ENCODE data around the gene POLRMT.
"Not testable (repeated sequence)": the region's sequence is repeated elsewhere in the genome, so short reads cannot be mapped to it uniquely, and the experiment has no call there.

POLRMT gene

DNA sequence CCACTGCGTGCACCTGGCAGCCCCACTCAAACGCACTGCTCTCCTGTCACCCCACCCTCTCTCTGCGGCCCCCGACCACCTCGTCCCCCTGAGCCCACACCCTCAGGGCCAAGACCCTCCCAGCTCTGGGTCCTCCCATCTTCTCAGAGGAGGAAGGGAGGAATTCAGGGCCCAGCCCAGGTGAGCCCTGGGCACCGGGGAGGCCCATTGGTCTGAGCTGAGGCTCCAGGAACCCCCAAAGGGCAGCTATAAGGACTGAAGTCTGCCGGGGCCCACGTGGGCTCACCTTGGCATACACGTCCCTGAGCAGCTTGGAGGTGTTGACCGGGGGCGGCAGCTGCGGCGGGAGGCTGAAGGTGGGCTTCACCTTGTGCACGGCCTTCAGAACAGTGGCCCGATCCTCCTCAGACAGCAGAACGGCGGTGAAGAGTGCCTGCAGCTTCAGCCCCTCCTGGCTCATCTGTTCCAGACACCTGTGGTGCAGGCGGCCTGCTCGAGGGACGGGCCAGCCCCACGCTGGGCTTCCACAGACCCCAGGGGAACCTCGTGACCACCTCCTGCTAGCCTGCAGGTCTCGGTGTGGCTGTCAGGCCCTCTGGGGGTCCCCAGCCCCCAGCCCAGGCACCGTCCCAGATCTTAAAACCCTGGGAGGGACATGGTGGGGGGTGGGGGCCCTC, 8.8 kb downstream of the POLRMT start:
- H3K4me3 Mint-ChIP-seq = no peak overlapping the region
- peaks cover 6% of the 10 kb centered on the region for H3K4me1 Mint-ChIP-seq
- H3K9me3 Mint-ChIP-seq = no peaks in the 10 kb centered on the region
- no peak overlapping the region for H3K27ac Mint-ChIP-seq (ENCODE audit: low read depth)
- ATAC-seq (replicated peaks; ENCODE audit: extremely low read depth, poor library complexity, severe bottlenecking) (no peak), DNase-seq (ENCODE audit: low spot score in 2 of 2) (no peak)
- no peaks in the 10 kb centered on the region for H3K27me3 Mint-ChIP-seq
- peaks cover 27% of the 10 kb centered on the region for H3K36me3 Mint-ChIP-seq (ENCODE audit: insufficient read depth)

GRCh38 chr19:623974-624373, 9.4 kb downstream of the POLRMT start:
- DNase-seq (ENCODE audit: low spot score in 2 of 2) = no peak

GRCh38 chr19:623175-623916, 10.0 kb downstream of the POLRMT start:
- Mint-ChIP-seq H3K36me3 (ENCODE audit: insufficient read depth) (peaks cover 23% of the 10 kb centered on the region), H3K4me3 (no peak overlapping the region), H3K9me3 (no peaks in the 10 kb centered on the region), H3K4me1 (no peaks in the 10 kb centered on the region), H3K27ac (ENCODE audit: low read depth) (no peak overlapping the region), H3K27me3 (no peaks in the 10 kb centered on the region)
- DNase-seq (ENCODE audit: low spot score in 2 of 2) = no peak
- ATAC-seq (replicated peaks; ENCODE audit: extremely low read depth, poor library complexity, severe bottlenecking) = no peak

More at GRCh38 chr19:623974-624373, 9.4 kb downstream of the POLRMT start:
- no peaks in the 10 kb centered on the region for H3K27me3 Mint-ChIP-seq
- no peak overlapping the region for H3K27ac Mint-ChIP-seq (ENCODE audit: low read depth)
- H3K4me3 Mint-ChIP-seq = no peak overlapping the region
- ATAC-seq (replicated peaks; ENCODE audit: extremely low read depth, poor library complexity, severe bottlenecking) = no peak
- H3K36me3 Mint-ChIP-seq (ENCODE audit: insufficient read depth) = peaks cover 25% of the 10 kb centered on the region
- no peaks in the 10 kb centered on the region for H3K9me3 Mint-ChIP-seq
- peaks cover 4% of the 10 kb centered on the region for H3K4me1 Mint-ChIP-seq

DNA sequence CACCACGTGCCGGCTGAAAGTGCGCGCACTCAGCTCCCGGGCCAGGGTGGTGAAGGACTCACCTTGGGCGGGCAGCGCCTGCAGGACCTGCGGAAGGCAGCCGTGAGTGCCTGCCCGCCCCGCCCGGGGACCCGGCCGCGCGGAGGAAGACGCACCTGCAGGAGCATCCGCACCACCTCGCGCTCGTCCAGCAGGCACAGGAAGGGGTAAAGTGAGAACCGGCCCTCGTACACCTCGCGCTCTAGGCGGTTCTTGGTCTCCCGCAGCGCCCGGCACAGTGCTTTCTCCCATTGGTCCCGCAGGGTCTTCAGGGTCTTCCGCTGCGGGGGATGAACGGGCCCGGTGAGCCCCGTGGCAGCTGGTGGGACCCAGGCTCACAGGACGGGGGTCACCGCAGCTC, 10.7 kb downstream of the POLRMT start:
- no peak overlapping the region for H3K27ac Mint-ChIP-seq (ENCODE audit: low read depth)
- H3K36me3 Mint-ChIP-seq (ENCODE audit: insufficient read depth) = peaks cover 25% of the 10 kb centered on the region
- H3K9me3 Mint-ChIP-seq = no peaks in the 10 kb centered on the region
- no peaks in the 10 kb centered on the region for H3K4me1 Mint-ChIP-seq
- H3K4me3 Mint-ChIP-seq = no peak overlapping the region
- DNase-seq (ENCODE audit: low spot score in 2 of 2) = no peak
- ATAC-seq (replicated peaks; ENCODE audit: extremely low read depth, poor library complexity, severe bottlenecking) = no peak
- no peaks in the 10 kb centered on the region for H3K27me3 Mint-ChIP-seq

- no peak for ATAC-seq (replicated peaks; ENCODE audit: extremely low read depth, poor library complexity, severe bottlenecking)
- no peak overlapping the region for H3K27ac Mint-ChIP-seq (ENCODE audit: low read depth)
- peaks cover 21% of the 10 kb centered on the region for H3K36me3 Mint-ChIP-seq (ENCODE audit: insufficient read depth)
- no peak overlapping the region for H3K4me3 Mint-ChIP-seq
- H3K4me1 Mint-ChIP-seq = no peaks in the 10 kb centered on the region
- DNase-seq (ENCODE audit: low spot score in 2 of 2) = no peak
- H3K9me3 Mint-ChIP-seq = no peaks in the 10 kb centered on the region
- H3K27me3 Mint-ChIP-seq = no peaks in the 10 kb centered on the region
Measured at GRCh38 chr19:621819-622218, 11.5 kb downstream of the POLRMT start.

DNA sequence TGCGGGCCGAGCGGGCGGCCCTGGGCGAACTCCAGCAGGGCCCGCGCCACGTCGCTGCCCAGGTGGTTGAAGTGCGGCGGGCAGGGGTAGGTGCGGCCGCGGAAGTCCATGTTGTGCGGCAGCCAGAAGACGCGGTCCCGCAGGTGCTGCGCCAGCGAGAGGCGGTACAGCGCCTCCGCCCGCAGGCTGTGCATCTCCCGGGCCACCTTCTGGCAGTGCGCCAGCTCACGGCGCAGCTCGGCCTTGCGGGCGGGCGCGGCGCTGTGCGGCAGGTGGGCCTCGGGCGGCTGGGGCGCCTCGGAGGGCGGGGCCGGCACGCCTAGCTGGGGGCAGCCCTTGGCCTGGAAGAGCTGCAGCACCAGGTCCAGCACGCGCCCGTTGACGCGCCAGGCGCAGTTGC, 12.1 kb downstream of the POLRMT start:
- not testable (repeated sequence) for ATAC-seq (replicated peaks; ENCODE audit: extremely low read depth, poor library complexity, severe bottlenecking)

GRCh38 chr19:620166-620862, 13.0 kb downstream of the POLRMT start:
- no peak for DNase-seq (ENCODE audit: low spot score in 2 of 2)
- no peaks in the 10 kb centered on the region for H3K27me3 Mint-ChIP-seq
- H3K4me3 Mint-ChIP-seq = no peak overlapping the region
- H3K36me3 Mint-ChIP-seq (ENCODE audit: insufficient read depth) = peaks cover 23% of the 10 kb centered on the region
- no peaks in the 10 kb centered on the region for H3K9me3 Mint-ChIP-seq
- H3K27ac Mint-ChIP-seq (ENCODE audit: low read depth) = no peak overlapping the region
- no peaks in the 10 kb centered on the region for H3K4me1 Mint-ChIP-seq
- ATAC-seq (replicated peaks; ENCODE audit: extremely low read depth, poor library complexity, severe bottlenecking) = no peak

More for the DNA sequence above, 12.1 kb downstream of the POLRMT start:
- not testable (repeated sequence) for H3K27me3 Mint-ChIP-seq; H3K4me1 Mint-ChIP-seq; H3K27ac Mint-ChIP-seq (ENCODE audit: low read depth); DNase-seq (ENCODE audit: low spot score in 2 of 2); H3K9me3 Mint-ChIP-seq; H3K4me3 Mint-ChIP-seq
- H3K36me3 Mint-ChIP-seq (ENCODE audit: insufficient read depth) = peaks cover 20% of the 10 kb centered on the region

- DNase-seq (ENCODE audit: low spot score in 2 of 2) = no peak
- no peak overlapping the region for H3K4me3 Mint-ChIP-seq
Measured at GRCh38 chr19:619286-620002, 13.9 kb downstream of the POLRMT start.

GRCh38 chr19:618674-619285, 14.6 kb downstream of the POLRMT start:
- H3K4me1 Mint-ChIP-seq = no peaks in the 10 kb centered on the region
- no peaks in the 10 kb centered on the region for H3K27me3 Mint-ChIP-seq
- H3K36me3 Mint-ChIP-seq (ENCODE audit: insufficient read depth) = peaks cover 23% of the 10 kb centered on the region
- no peak overlapping the region for H3K27ac Mint-ChIP-seq (ENCODE audit: low read depth)
- DNase-seq (ENCODE audit: low spot score in 2 of 2) (no peak), ATAC-seq (replicated peaks; ENCODE audit: extremely low read depth, poor library complexity, severe bottlenecking) (no peak)
- no peak overlapping the region for H3K4me3 Mint-ChIP-seq
- no peaks in the 10 kb centered on the region for H3K9me3 Mint-ChIP-seq

More at GRCh38 chr19:619286-620002, 13.9 kb downstream of the POLRMT start:
- Mint-ChIP-seq H3K4me1 (no peaks in the 10 kb centered on the region), H3K27me3 (no peaks in the 10 kb centered on the region), H3K27ac (ENCODE audit: low read depth) (no peak overlapping the region), H3K36me3 (ENCODE audit: insufficient read depth) (peaks cover 23% of the 10 kb centered on the region), H3K9me3 (no peaks in the 10 kb centered on the region)
- no peak for ATAC-seq (replicated peaks; ENCODE audit: extremely low read depth, poor library complexity, severe bottlenecking)

DNA sequence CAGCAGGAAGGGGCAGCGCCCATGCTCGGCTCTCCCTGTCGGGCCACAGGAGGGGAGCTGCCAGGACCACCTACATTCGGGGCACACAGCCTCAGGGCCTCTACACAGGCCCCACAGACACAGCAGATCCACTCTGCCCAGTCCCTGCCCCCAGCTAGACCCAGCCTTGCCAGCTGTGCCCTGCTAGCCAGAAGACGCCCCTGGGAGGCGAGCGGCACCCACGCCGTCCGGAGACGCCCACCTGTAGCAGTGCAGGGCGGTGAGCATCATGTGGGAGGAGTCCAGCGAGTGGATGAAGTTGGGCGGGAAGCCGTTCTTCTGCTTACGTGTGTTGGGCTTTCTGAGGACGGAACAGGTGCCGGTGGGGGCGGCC, 15.1 kb downstream of the POLRMT start:
- no peaks in the 10 kb centered on the region for H3K9me3 Mint-ChIP-seq
- ATAC-seq (replicated peaks; ENCODE audit: extremely low read depth, poor library complexity, severe bottlenecking) = no peak
- no peak for DNase-seq (ENCODE audit: low spot score in 2 of 2)
- H3K27me3 Mint-ChIP-seq = no peaks in the 10 kb centered on the region
- H3K4me1 Mint-ChIP-seq = no peaks in the 10 kb centered on the region
- H3K4me3 Mint-ChIP-seq = no peak overlapping the region
- H3K27ac Mint-ChIP-seq (ENCODE audit: low read depth) = no peak overlapping the region
- peaks cover 23% of the 10 kb centered on the region for H3K36me3 Mint-ChIP-seq (ENCODE audit: insufficient read depth)

GRCh38 chr19:617551-618246, 15.6 kb downstream of the POLRMT start:
- Mint-ChIP-seq H3K36me3 (ENCODE audit: insufficient read depth) (peaks cover 23% of the 10 kb centered on the region), H3K4me1 (no peaks in the 10 kb centered on the region), H3K27me3 (no peaks in the 10 kb centered on the region), H3K27ac (ENCODE audit: low read depth) (no peak overlapping the region), H3K9me3 (no peaks in the 10 kb centered on the region), H3K4me3 (no peak overlapping the region)
- DNase-seq (ENCODE audit: low spot score in 2 of 2) = no peak
- ATAC-seq (replicated peaks; ENCODE audit: extremely low read depth, poor library complexity, severe bottlenecking) = no peak

Data from central memory CD8-positive, alpha-beta T cell (primary cell).